Astrocyte (in vitro differentiated cells and primary cell): ENCODE measurements around the gene REXO1. TPM values are rescaled to one million over a fixed set of nuclear protein-coding genes. Genes with fewer than 3 reads are reported as not detected.

Source experiments
- DNase-seq: peaks from one replicate; pipeline ENCODE4 v3.0.0-alpha.2; 2010; ENCODE audit warnings: low read depth
- FAIRE-seq: peaks from 2 replicates; lab custom pipeline; 2011; peaks lifted over from hg19 to GRCh38; lab: Jason Lieb, UNC
- H2AFZ ChIP-seq: 2 replicates; pipeline ENCODE4 v1.6.0; 2012; ENCODE audit warnings: low read depth, low read length, inconsistent platforms
- H3K27ac ChIP-seq: 2 replicates; pipeline ENCODE4 v1.5.1; 2011; ENCODE audit warnings: low read depth, low read length, inconsistent platforms
- H3K27me3 ChIP-seq: 2 replicates; pipeline ENCODE4 v1.6.0; 2011; ENCODE audit warnings: low read length, inconsistent platforms; ENCODE audit not compliant: insufficient read depth
- H3K36me3 ChIP-seq: 2 replicates; pipeline ENCODE4 v1.5.1; 2011; ENCODE audit warnings: low read length, inconsistent platforms; ENCODE audit not compliant: insufficient read depth
- H3K4me1 ChIP-seq: 2 replicates; pipeline ENCODE4 v1.5.1; 2011; ENCODE audit warnings: low read length, inconsistent platforms; ENCODE audit not compliant: insufficient read depth
- H3K4me2 ChIP-seq: 2 replicates; pipeline ENCODE4 v1.6.0; 2012; ENCODE audit warnings: low read length, inconsistent platforms
- H3K4me3 ChIP-seq: 2 replicates; pipeline ENCODE4 v1.5.1; 2011; ENCODE audit warnings: low read depth, mild to moderate bottlenecking, low read length, inconsistent platforms; ENCODE audit not compliant: insufficient read depth
- H3K79me2 ChIP-seq: 2 replicates; pipeline ENCODE4 v1.6.0; 2012; ENCODE audit warnings: mild to moderate bottlenecking, low read length, inconsistent platforms; ENCODE audit not compliant: insufficient read depth
- H3K9ac ChIP-seq: 2 replicates; pipeline ENCODE4 v1.6.0; 2012; ENCODE audit warnings: mild to moderate bottlenecking, low read length, inconsistent platforms
- H3K9me3 ChIP-seq: 2 replicates; pipeline ENCODE4 v1.5.1; 2012; ENCODE audit warnings: low read depth, mild to moderate bottlenecking, low read length, inconsistent platforms; ENCODE audit not compliant: insufficient read depth
- H4K20me1 ChIP-seq: 2 replicates; pipeline ENCODE4 v1.6.0; 2012; ENCODE audit warnings: low read length, inconsistent platforms; ENCODE audit not compliant: insufficient read depth
- H3K27ac Mint-ChIP-seq: one replicate; pipeline ENCODE4 v1.8.0; 2021; ENCODE audit warnings: mild to moderate bottlenecking, mixed read lengths; ENCODE audit not compliant: unreplicated experiment
- H3K27me3 Mint-ChIP-seq: one replicate; pipeline ENCODE4 v1.8.0; 2021; ENCODE audit warnings: low read depth, mixed read lengths; ENCODE audit not compliant: unreplicated experiment
- H3K36me3 Mint-ChIP-seq: one replicate; pipeline ENCODE4 v1.8.0; 2021; ENCODE audit warnings: low read depth, mixed read lengths; ENCODE audit not compliant: unreplicated experiment
- H3K4me1 Mint-ChIP-seq: one replicate; pipeline ENCODE4 v1.8.0; 2021; ENCODE audit warnings: low read depth, mixed read lengths; ENCODE audit not compliant: unreplicated experiment
- H3K4me3 Mint-ChIP-seq: one replicate; pipeline ENCODE4 v1.8.0; 2021; ENCODE audit warnings: mild to moderate bottlenecking, moderate library complexity, mixed read lengths; ENCODE audit not compliant: unreplicated experiment
- H3K9me3 Mint-ChIP-seq: one replicate; pipeline ENCODE4 v1.8.0; 2021; ENCODE audit warnings: mild to moderate bottlenecking, mixed read lengths; ENCODE audit not compliant: unreplicated experiment
- EZH2 ChIP-seq: IDR thresholded peaks from 2 replicates; pipeline ENCODE4 v1.6.1; 2012; ENCODE audit warnings: mild to moderate bottlenecking, low read length, inconsistent platforms; ENCODE audit not compliant: insufficient read depth
- total RNA-seq: library from RNA; stranded (reverse); gene quantifications from 2 replicates; pipeline ENCODE4 v1.2.1, GENCODE V29; 2021
- TF ChIP-seq, protein P1 (sequence below): IDR thresholded peaks from 2 replicates; pipeline ENCODE4 v1.5.1; 2011; ENCODE audit warnings: low read depth, mild to moderate bottlenecking, inconsistent platforms, low read length, moderate library complexity; ENCODE audit not compliant: insufficient read depth

Gene REXO1
- total RNA-seq, 1 donor from 2014 or later = 35.5 TPM

DNA sequence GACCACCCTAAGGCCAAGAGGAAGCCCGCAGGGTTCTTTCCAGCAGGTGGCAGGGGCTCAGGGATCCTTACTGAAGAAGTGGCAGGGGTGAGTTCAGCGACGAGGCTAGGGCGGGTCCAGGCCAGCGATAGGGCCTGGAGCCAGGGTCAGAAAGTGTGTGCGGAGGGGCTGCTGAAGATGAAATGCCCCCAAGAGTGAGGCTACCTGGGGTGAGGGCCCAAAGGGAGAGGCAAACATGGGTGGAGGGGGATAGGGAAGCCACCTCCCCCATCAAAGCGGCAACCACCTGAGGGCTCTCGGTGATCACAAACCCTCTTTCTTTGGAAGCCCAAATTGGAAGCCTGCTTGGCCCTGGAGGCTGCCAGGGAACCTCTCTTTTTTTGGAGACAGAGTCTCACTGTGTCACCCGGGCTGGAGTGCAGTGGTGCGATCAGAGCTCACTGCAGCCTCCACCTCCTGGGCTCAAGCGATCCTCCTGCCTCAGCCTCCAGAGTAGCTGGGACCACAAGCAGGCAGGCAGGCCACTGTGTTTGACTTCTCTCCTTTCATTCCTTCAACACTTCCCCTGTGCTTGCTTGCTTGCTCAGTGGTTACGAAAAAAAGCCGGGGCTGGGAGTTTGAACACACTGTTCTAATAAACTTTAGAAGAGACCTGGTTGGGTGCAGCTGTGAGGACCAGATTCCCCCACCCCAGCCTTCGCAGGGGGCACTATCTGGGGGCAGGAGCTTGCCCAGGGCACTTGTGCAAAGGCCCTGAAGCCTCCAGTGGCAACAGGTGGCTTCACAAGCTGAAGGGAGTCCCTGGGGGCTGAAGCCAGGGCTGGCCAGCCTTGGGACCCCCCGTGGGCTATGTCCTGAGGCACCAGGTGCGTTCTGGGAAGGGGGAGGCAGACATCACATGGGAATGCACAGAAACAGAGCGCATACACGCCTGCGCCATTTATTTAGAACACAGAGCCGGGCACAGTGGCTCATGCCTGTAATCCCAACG lies 34.8 kb downstream of the REXO1 start:
- DNase-seq (no peak), FAIRE-seq (no peak)
- Histone ChIP-seq H3K27ac (no peak overlapping the region), H3K9me3 (no peaks in the 10 kb centered on the region), H3K4me1 (peaks cover 14% of the 10 kb centered on the region), H4K20me1 (no peaks in the 10 kb centered on the region), H3K9ac (peak overlapping the region; percentile 60), H3K4me2 (peak overlapping the region; percentile 90), H2AFZ (no peak overlapping the region), H3K4me3 (peak overlapping the region; percentile 66), H3K36me3 (no peaks in the 10 kb centered on the region), H3K27me3 (no peaks in the 10 kb centered on the region), H3K79me2 (no peaks in the 10 kb centered on the region)
- no peak for TF ChIP-seq EZH2
- TF ChIP-seq, protein P1, sequence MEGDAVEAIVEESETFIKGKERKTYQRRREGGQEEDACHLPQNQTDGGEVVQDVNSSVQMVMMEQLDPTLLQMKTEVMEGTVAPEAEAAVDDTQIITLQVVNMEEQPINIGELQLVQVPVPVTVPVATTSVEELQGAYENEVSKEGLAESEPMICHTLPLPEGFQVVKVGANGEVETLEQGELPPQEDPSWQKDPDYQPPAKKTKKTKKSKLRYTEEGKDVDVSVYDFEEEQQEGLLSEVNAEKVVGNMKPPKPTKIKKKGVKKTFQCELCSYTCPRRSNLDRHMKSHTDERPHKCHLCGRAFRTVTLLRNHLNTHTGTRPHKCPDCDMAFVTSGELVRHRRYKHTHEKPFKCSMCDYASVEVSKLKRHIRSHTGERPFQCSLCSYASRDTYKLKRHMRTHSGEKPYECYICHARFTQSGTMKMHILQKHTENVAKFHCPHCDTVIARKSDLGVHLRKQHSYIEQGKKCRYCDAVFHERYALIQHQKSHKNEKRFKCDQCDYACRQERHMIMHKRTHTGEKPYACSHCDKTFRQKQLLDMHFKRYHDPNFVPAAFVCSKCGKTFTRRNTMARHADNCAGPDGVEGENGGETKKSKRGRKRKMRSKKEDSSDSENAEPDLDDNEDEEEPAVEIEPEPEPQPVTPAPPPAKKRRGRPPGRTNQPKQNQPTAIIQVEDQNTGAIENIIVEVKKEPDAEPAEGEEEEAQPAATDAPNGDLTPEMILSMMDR = no peak
- H3K4me1 Mint-ChIP-seq = no peaks in the 10 kb centered on the region
- peaks cover 4% of the 10 kb centered on the region for H3K27me3 Mint-ChIP-seq
- peaks cover 2% of the 10 kb centered on the region for H3K9me3 Mint-ChIP-seq
- peak overlapping the region; percentile 93 for H3K4me3 Mint-ChIP-seq
- H3K36me3 Mint-ChIP-seq = peaks cover 1% of the 10 kb centered on the region
- H3K27ac Mint-ChIP-seq = peak overlapping the region; percentile 80

DNA sequence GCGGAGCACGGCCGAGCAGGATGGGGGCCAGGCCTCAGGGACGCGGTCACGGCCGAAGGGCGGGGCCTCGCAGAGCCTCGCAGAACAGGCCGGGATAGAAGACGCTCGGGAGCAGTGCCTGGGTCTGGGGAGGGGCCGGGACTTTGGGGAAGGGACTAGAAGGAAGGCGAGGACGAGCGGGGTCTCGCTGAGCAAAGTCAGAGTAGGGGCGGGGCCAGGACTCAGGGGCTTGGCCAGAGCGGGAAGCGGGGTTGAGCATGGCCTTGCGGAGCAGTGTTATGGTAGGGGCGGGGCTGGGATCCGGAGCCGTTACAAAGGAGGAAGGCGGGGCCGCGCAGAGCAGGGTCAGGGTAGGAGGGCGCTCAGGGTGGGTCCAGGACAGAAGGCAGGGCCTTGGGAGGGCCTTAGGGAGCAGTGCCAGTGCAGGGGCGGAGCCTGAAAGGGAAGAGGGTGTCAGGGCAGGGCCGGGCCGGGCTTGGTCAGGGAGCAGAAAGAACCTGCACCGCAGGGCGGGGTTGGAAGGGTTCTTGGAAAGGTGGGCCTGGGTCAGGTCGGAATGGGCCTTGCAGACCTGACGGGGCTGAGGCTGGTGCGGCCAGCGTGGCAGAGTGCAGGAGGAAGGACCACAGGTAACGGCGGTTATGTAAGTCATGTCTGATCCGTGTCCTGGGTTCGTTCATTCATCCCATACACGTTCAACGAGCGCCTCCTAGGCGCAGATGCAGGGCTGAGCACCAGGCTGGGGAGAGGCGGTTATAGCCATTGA lies 35.7 kb downstream of the REXO1 start:
- Mint-ChIP-seq H3K27ac (peak overlapping the region; percentile 80), H3K27me3 (peaks cover 4% of the 10 kb centered on the region), H3K9me3 (peaks cover 2% of the 10 kb centered on the region), H3K4me1 (no peaks in the 10 kb centered on the region), H3K36me3 (peaks cover 1% of the 10 kb centered on the region), H3K4me3 (peak overlapping the region; percentile 93)
- H3K9me3 ChIP-seq = no peaks in the 10 kb centered on the region
- FAIRE-seq = no peak
- H3K27ac ChIP-seq = peak overlapping the region; percentile 25
- H3K27me3 ChIP-seq = no peaks in the 10 kb centered on the region
- H3K4me2 ChIP-seq = peak overlapping the region; percentile 90
- H3K79me2 ChIP-seq = no peaks in the 10 kb centered on the region
- H2AFZ ChIP-seq = peak overlapping the region; percentile 85
- peak; percentile 84 for DNase-seq
- peak overlapping the region; percentile 66 for H3K4me3 ChIP-seq
- peak overlapping the region; percentile 60 for H3K9ac ChIP-seq
- no peaks in the 10 kb centered on the region for H4K20me1 ChIP-seq
- H3K4me1 ChIP-seq = peaks cover 14% of the 10 kb centered on the region
- H3K36me3 ChIP-seq = no peaks in the 10 kb centered on the region
- TF ChIP-seq, protein P1 = peak; percentile 45
- TF ChIP-seq EZH2 = no peak
